Smooth muscle cell (in vitro differentiated cells): Measurements from ENCODE around the gene MAL. TPM values are rescaled to one million over a fixed set of nuclear protein-coding genes. Genes with fewer than 3 reads are reported as not detected.

ENCODE experiments used
- DNase-seq: peaks from one replicate; lab custom pipeline; 2025; ENCODE audit not compliant: unreplicated experiment; lab: John Stamatoyannopoulos, UW
- H2AFZ ChIP-seq: fragments of 200-600 bp; sonication (generic); 2 replicates; pipeline ENCODE4 v1.6.0; 2016; ENCODE audit warnings: antibody characterized with exemption, low read depth, mild to moderate bottlenecking
- H3F3A ChIP-seq: fragments of 200-600 bp; sonication (generic); 2 replicates; pipeline ENCODE4 v1.6.0; 2017; ENCODE audit warnings: antibody characterized with exemption, low read depth
- H3K27ac ChIP-seq: fragments of 200-600 bp; sonication (generic); 2 replicates; pipeline ENCODE4 v1.5.1; 2016; ENCODE audit warnings: low read depth, mild to moderate bottlenecking
- H3K27me3 ChIP-seq: fragments of 200-600 bp; sonication (generic); 2 replicates; pipeline ENCODE4 v1.6.1; 2016; ENCODE audit warnings: low read depth, mild to moderate bottlenecking
- H3K36me3 ChIP-seq: fragments of 200-600 bp; sonication (generic); 2 replicates; pipeline ENCODE4 v1.5.1; 2016; ENCODE audit warnings: low read depth
- H3K4me1 ChIP-seq: fragments of 200-600 bp; sonication (generic); 2 replicates; pipeline ENCODE4 v1.5.1; 2016; ENCODE audit warnings: low read depth
- H3K4me2 ChIP-seq: fragments of 200-600 bp; sonication (generic); 2 replicates; pipeline ENCODE4 v1.6.0; 2016; ENCODE audit warnings: mild to moderate bottlenecking
- H3K4me3 ChIP-seq: fragments of 200-600 bp; sonication (generic); 2 replicates; pipeline ENCODE4 v1.5.1; 2016; ENCODE audit warnings: mild to moderate bottlenecking
- H3K79me2 ChIP-seq: fragments of 200-600 bp; sonication (generic); 2 replicates; pipeline ENCODE4 v1.6.0; 2016; ENCODE audit warnings: low read depth, mild to moderate bottlenecking
- H3K9ac ChIP-seq: fragments of 200-600 bp; sonication (generic); 2 replicates; pipeline ENCODE4 v1.6.0; 2016; ENCODE audit warnings: low read depth
- H3K9me3 ChIP-seq: fragments of 200-600 bp; sonication (generic); replicated peaks from 2 replicates; pipeline ENCODE4 v1.5.1; 2016; ENCODE audit warnings: low read depth
- H4K20me1 ChIP-seq: fragments of 200-600 bp; sonication (generic); 2 replicates; pipeline ENCODE4 v1.6.0; 2016; ENCODE audit warnings: low read depth
- WGBS: methylation state at CpG from one replicate; pipeline ENCODE4 v1.1.7; 2016; ENCODE audit warnings: low lambda C conversion rate; 5-methylcytosine and 5-hydroxymethylcytosine counted together
- polyA plus RNA-seq: library from polyadenylated mRNA; unstranded; fragments of >200 nt; fragmentation: Nextera tagmentation; extraction: Ambion mirVana; gene quantifications from 2 replicates; pipeline ENCODE4 v1.2.1, GENCODE V29; 2016
- total RNA-seq: library from RNA; depleted of rRNA; stranded (reverse); fragments of >200 nt; gene quantifications from 2 replicates; pipeline ENCODE4 v1.2.3, GENCODE V29; 2014
- TF ChIP-seq, protein P1 (sequence below): fragments of 200-600 bp; sonication (generic); IDR thresholded peaks from 2 replicates; pipeline ENCODE4 v1.5.1; 2017; ENCODE audit warnings: borderline replicate concordance, mild to moderate bottlenecking, antibody characterized with exemption; ENCODE audit not compliant: insufficient read depth, poor library complexity, severe bottlenecking

The MAL gene
- total and polyA plus RNA-seq, 2 experiments from 2014 or later, result not detected

DNA sequence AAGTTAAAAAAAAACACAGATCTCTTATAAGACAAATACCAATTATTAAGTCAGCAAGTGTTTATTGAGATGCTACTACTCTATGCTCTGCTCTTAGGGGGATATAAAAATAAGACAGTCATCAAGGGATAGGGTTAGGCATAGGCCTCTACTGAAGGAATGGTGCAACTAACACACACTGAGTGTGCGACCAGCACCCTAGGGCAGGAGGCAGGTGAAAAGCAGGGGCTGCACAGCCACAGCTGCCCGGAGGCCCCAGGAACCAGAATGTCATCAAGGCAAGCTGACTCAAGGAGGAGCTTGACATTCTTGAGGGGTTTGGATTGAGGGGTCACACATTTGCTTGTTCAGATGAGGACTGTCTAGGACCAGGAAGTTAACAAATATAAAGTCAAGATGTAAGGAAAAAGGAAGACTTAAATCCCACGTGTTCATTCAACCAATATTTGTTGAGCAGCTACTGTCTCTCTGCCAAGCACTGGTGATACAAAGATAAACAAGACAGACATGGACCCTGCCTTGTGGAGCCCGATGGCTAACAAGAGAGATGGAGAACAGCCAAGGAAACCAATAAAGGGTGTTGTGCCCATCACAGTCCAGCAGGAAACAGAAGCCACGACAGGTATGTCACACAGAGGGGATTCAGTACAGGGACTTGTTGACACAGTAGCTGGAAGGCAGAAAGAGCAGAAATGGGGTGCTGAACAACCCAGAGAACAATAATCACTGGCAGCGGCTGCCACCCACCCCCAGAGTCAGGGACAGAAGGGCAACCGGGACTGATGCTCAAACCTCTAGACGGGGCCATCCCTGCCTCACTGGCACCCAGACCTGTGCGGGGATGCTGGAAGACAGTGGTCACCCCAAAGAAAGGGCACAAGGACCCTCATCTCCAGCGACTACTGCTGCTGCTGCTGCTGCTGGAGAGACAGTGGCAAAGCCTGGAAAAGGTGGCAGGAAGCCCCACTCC is 45.8 kb upstream of the MAL start:
- Histone ChIP-seq H3K36me3 (no peaks in the 10 kb centered on the region), H3K27me3 (no peaks in the 10 kb centered on the region)

DNA sequence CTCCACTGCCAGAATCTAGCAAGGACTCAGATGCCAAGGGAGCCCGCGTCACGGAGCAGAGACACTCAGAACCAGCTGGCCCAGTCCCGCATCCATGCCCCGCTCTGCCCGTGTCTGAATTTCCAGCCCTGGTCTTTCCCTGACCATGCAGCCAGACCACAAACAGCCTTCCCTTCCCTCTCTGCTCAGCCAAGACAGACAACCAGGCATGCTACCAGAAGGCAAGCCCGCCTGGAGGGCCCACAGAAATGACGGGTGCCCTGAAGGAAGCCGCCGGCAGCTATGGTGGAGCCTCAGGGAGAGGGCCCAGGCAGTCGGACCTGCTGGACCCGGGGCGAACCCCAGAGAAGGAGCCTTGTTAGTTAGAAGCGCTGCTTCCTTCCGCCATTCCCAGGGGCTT is 45.1 kb upstream of the MAL start:
- Histone ChIP-seq H3K9ac (no peak overlapping the region), H3K36me3 (no peaks in the 10 kb centered on the region), H2AFZ (no peak overlapping the region), H3K27me3 (no peaks in the 10 kb centered on the region), H3K9me3 (no peaks in the 10 kb centered on the region), H3F3A (no peaks in the 10 kb centered on the region), H3K4me1 (no peaks in the 10 kb centered on the region), H4K20me1 (no peaks in the 10 kb centered on the region), H3K4me3 (no peak overlapping the region), H3K4me2 (no peak overlapping the region), H3K27ac (no peak overlapping the region), H3K79me2 (no peaks in the 10 kb centered on the region)
- DNase-seq, result no peak
- 78% methylated on average over 15 of the region's 15 CpGs for WGBS
- TF ChIP-seq, protein P1, sequence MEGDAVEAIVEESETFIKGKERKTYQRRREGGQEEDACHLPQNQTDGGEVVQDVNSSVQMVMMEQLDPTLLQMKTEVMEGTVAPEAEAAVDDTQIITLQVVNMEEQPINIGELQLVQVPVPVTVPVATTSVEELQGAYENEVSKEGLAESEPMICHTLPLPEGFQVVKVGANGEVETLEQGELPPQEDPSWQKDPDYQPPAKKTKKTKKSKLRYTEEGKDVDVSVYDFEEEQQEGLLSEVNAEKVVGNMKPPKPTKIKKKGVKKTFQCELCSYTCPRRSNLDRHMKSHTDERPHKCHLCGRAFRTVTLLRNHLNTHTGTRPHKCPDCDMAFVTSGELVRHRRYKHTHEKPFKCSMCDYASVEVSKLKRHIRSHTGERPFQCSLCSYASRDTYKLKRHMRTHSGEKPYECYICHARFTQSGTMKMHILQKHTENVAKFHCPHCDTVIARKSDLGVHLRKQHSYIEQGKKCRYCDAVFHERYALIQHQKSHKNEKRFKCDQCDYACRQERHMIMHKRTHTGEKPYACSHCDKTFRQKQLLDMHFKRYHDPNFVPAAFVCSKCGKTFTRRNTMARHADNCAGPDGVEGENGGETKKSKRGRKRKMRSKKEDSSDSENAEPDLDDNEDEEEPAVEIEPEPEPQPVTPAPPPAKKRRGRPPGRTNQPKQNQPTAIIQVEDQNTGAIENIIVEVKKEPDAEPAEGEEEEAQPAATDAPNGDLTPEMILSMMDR, result no peak

More for the DNA sequence above, 45.8 kb upstream of the MAL start:
- Histone ChIP-seq H3K9ac (no peak overlapping the region), H3K9me3 (no peaks in the 10 kb centered on the region), H3F3A (no peaks in the 10 kb centered on the region), H3K27ac (no peak overlapping the region), H2AFZ (no peak overlapping the region), H3K4me2 (no peak overlapping the region), H3K4me1 (no peaks in the 10 kb centered on the region), H4K20me1 (no peaks in the 10 kb centered on the region), H3K79me2 (no peaks in the 10 kb centered on the region), H3K4me3 (no peak overlapping the region)
- no peak for DNase-seq
- TF ChIP-seq, protein P1, result no peak
- WGBS, result 65% methylated on average over 10 of the region's 10 CpGs

DNA sequence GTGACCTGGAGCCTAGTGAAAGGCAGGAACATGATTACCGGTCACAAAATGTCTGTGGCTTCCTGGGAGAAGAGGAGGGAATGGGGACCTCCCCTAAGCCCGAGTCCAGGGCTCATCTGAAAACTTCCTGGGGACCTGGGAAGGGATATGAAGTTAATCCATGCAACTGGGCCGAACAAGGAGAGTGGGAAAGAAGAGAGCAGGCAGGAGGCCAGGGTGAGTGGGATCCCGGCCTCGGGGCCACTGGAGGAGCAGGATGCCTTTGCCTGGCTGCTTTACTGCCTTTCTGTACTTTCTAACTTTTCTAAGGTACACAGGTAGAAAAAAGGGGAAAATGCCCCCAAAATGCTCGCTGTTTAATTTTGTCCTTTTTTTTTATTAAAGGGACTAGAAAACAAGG is 43.4 kb upstream of the MAL start:
- TF ChIP-seq, protein P1, result no peak
- Histone ChIP-seq H3K79me2 (no peaks in the 10 kb centered on the region), H3K4me1 (no peaks in the 10 kb centered on the region), H2AFZ (no peak overlapping the region), H3K36me3 (no peaks in the 10 kb centered on the region), H3K27me3 (no peaks in the 10 kb centered on the region), H3K27ac (no peak overlapping the region), H3K4me3 (no peak overlapping the region), H4K20me1 (no peaks in the 10 kb centered on the region), H3K9ac (no peak overlapping the region), H3F3A (no peaks in the 10 kb centered on the region), H3K4me2 (no peak overlapping the region), H3K9me3 (no peaks in the 10 kb centered on the region)
- WGBS, result 74% methylated on average over 6 of the region's 6 CpGs
- DNase-seq, result no peak

DNA sequence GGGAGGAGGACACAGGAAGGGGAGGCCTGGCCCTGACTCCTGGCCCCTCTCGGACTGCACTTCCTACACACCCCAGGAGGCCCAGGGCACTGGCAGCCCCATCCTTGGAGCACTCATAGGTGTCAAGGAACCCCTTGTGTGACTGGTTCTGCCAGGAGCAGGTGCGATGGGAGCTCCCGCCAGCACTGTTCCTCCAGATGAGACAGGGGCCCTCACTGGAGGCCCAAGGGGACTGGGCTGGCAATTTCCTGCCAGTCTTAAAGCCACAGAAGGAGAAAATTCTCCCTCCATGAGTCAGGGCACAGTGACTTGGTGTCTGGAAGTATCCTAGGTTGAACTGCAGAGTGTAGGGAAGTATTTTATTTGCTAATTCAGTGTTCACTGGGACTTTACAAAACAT is 42.8 kb upstream of the MAL start:
- Histone ChIP-seq H3F3A (no peaks in the 10 kb centered on the region), H3K79me2 (no peaks in the 10 kb centered on the region), H3K9ac (no peak overlapping the region), H3K4me3 (no peak overlapping the region), H4K20me1 (no peaks in the 10 kb centered on the region), H3K27ac (no peak overlapping the region), H2AFZ (no peak overlapping the region), H3K9me3 (no peaks in the 10 kb centered on the region), H3K27me3 (no peaks in the 10 kb centered on the region), H3K4me2 (no peak overlapping the region), H3K36me3 (no peaks in the 10 kb centered on the region), H3K4me1 (no peaks in the 10 kb centered on the region)
- no peak for DNase-seq
- TF ChIP-seq, protein P1, result no peak
- WGBS, result 58% methylated on average over 3 of the region's 3 CpGs
